ENCODE results near the gene TBCK.

TBCK gene

DNA sequence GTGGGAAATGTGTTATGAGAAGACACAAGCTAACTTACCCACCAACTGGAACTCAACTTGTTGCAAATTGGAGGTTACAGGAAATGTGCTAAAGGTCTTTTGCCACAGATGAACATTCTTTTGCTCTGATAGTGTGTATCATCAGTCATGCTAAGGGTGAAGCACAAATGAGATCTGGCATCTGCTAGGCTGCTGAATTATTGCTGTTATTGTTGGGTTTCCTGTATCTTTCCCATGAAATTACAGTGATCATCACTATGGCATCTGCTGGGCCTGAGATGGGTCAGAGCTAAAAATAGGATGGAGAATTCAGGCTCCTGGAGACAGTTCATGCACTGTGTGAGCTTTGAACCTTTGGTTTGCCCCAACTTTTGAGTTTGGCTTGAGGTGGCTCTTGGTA, 296.2 kb downstream of the TBCK start:
- TF ChIP-seq, protein P1, sequence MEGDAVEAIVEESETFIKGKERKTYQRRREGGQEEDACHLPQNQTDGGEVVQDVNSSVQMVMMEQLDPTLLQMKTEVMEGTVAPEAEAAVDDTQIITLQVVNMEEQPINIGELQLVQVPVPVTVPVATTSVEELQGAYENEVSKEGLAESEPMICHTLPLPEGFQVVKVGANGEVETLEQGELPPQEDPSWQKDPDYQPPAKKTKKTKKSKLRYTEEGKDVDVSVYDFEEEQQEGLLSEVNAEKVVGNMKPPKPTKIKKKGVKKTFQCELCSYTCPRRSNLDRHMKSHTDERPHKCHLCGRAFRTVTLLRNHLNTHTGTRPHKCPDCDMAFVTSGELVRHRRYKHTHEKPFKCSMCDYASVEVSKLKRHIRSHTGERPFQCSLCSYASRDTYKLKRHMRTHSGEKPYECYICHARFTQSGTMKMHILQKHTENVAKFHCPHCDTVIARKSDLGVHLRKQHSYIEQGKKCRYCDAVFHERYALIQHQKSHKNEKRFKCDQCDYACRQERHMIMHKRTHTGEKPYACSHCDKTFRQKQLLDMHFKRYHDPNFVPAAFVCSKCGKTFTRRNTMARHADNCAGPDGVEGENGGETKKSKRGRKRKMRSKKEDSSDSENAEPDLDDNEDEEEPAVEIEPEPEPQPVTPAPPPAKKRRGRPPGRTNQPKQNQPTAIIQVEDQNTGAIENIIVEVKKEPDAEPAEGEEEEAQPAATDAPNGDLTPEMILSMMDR (IDR thresholded peaks at IDR 0.05; ENCODE audit: low read depth, low read length, missing control alignments) = no peak
- no peak overlapping the region for H3K27ac ChIP-seq
- no peaks in the 10 kb centered on the region for H3K27me3 ChIP-seq (replicated peaks)
- H3K36me3 ChIP-seq (replicated peaks) = no peaks in the 10 kb centered on the region
- no peak overlapping the region for H3K4me3 ChIP-seq (ENCODE audit: low read depth, low read length)
- DNase-seq = no peak
- in situ Hi-C loops (cut with HindIII; ENCODE audit: low pct_ligation_motif_present, low sequenced_read_pairs) = no loop called here

DNA sequence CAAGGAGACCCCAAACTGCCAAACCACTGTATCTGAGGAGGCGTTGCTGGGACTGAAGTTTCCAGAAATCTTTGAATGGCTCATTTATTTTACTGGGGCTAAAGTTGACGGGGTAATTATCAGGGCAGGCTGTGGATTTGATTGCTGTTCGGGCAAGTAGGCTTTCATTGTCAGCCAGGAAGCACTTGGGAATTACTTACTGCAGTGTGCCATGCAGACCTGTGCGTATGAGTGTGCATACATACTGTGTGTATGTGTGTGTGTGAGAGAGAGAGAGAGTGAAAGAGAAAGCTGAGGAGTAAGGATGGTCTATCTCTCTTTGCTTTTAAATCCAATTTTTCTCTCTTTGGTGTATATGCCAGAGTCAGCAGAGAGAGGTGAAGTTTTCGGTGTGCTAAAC, 298.0 kb downstream of the TBCK start:
- in situ Hi-C loops (cut with HindIII; ENCODE audit: low pct_ligation_motif_present, low sequenced_read_pairs) = no loop called here
- no peak for DNase-seq
- Histone ChIP-seq H3K27ac (no peak overlapping the region), H3K4me3 (ENCODE audit: low read depth, low read length) (no peak overlapping the region), H3K36me3 (replicated peaks) (no peaks in the 10 kb centered on the region), H3K27me3 (replicated peaks) (no peaks in the 10 kb centered on the region)
- TF ChIP-seq, protein P1 (IDR thresholded peaks at IDR 0.05; ENCODE audit: low read depth, low read length, missing control alignments) = no peak

GRCh38 chr4:106011387-106011786, 304.6 kb downstream of the TBCK start:
- in situ Hi-C loops (cut with HindIII; ENCODE audit: low pct_ligation_motif_present, low sequenced_read_pairs) = no loop called here
- Histone ChIP-seq H3K27ac (no peak overlapping the region), H3K4me3 (ENCODE audit: low read depth, low read length) (no peak overlapping the region), H3K36me3 (replicated peaks) (no peaks in the 10 kb centered on the region), H3K27me3 (replicated peaks) (no peaks in the 10 kb centered on the region)
- DNase-seq = no peak
- TF ChIP-seq, protein P1 (IDR thresholded peaks at IDR 0.05; ENCODE audit: low read depth, low read length, missing control alignments) = no peak

GRCh38 chr4:106010761-106011160, 305.2 kb downstream of the TBCK start:
- TF ChIP-seq, protein P1 (IDR thresholded peaks at IDR 0.05; ENCODE audit: low read depth, low read length, missing control alignments) = no peak
- Histone ChIP-seq H3K4me3 (ENCODE audit: low read depth, low read length) (no peak overlapping the region), H3K27me3 (replicated peaks) (no peaks in the 10 kb centered on the region), H3K36me3 (replicated peaks) (no peaks in the 10 kb centered on the region), H3K27ac (no peak overlapping the region)
- in situ Hi-C loops (cut with HindIII; ENCODE audit: low pct_ligation_motif_present, low sequenced_read_pairs) = no loop called here
- DNase-seq = no peak

GRCh38 chr4:106002994-106003393, 313.0 kb downstream of the TBCK start:
- no peaks in the 10 kb centered on the region for H3K27me3 ChIP-seq (replicated peaks)
- no peak overlapping the region for H3K4me3 ChIP-seq (ENCODE audit: low read depth, low read length)
- in situ Hi-C loops (cut with HindIII; ENCODE audit: low pct_ligation_motif_present, low sequenced_read_pairs) = no loop called here
- H3K27ac ChIP-seq = no peak overlapping the region
- no peaks in the 10 kb centered on the region for H3K36me3 ChIP-seq (replicated peaks)
- TF ChIP-seq, protein P1 (IDR thresholded peaks at IDR 0.05; ENCODE audit: low read depth, low read length, missing control alignments) = no peak
- no peak for DNase-seq
